Dendritic cell treated with granulocyte-macrophage colony-stimulating factor and Interleukin-4, amounts not matched to agents 40 ng/mL and 50 ng/mL, for 4 days (primary cell): Measurements from ENCODE around the gene ARID5B.

ENCODE experiments used
- H3K27ac Mint-ChIP-seq: one replicate; pipeline ENCODE4 v1.8.0; 2022; ENCODE audit warnings: mild to moderate bottlenecking, mixed read lengths
- H3K27me3 Mint-ChIP-seq: one replicate; pipeline ENCODE4 v1.8.0; 2022; ENCODE audit warnings: mild to moderate bottlenecking, mixed read lengths
- H3K36me3 Mint-ChIP-seq: one replicate; pipeline ENCODE4 v1.8.0; 2022; ENCODE audit warnings: low read depth, mixed read lengths
- H3K4me1 Mint-ChIP-seq: one replicate; pipeline ENCODE4 v1.8.0; 2022; ENCODE audit warnings: low read depth, mixed read lengths
- H3K4me3 Mint-ChIP-seq: one replicate; pipeline ENCODE4 v1.8.0; 2022; ENCODE audit warnings: mild to moderate bottlenecking, moderate library complexity, mixed read lengths
- H3K9me3 Mint-ChIP-seq: one replicate; pipeline ENCODE4 v1.8.0; 2022; ENCODE audit warnings: mixed read lengths
- intact Hi-C: fragments of 100-400 bp; cut with micrococcal nuclease; formaldehyde crosslinking; loops from one replicate; pipeline ENCODE4 v1.15.0; 2022

The ARID5B gene

GRCh38 chr10:62062028-62062427, 160.5 kb downstream of the ARID5B start:
- Mint-ChIP-seq H3K27me3 (no peaks in the 10 kb centered on the region), H3K36me3 (peaks cover 91% of the 10 kb centered on the region), H3K4me3 (no peak overlapping the region), H3K9me3 (peaks cover 6% of the 10 kb centered on the region), H3K27ac (no peak overlapping the region), H3K4me1 (peaks cover 40% of the 10 kb centered on the region)
- intact Hi-C loops: no loop called here

GRCh38 chr10:62062752-62063512, 161.4 kb downstream of the ARID5B start:
- H3K27ac Mint-ChIP-seq: no peak overlapping the region
- H3K27me3 Mint-ChIP-seq: no peaks in the 10 kb centered on the region
- peaks cover 86% of the 10 kb centered on the region for H3K36me3 Mint-ChIP-seq
- intact Hi-C loops: no loop called here
- H3K9me3 Mint-ChIP-seq: peaks cover 6% of the 10 kb centered on the region
- H3K4me1 Mint-ChIP-seq: peaks cover 34% of the 10 kb centered on the region
- H3K4me3 Mint-ChIP-seq: no peak overlapping the region

- Mint-ChIP-seq H3K27ac (no peak overlapping the region), H3K4me1 (peaks cover 30% of the 10 kb centered on the region), H3K27me3 (no peaks in the 10 kb centered on the region), H3K9me3 (peaks cover 6% of the 10 kb centered on the region), H3K4me3 (no peak overlapping the region), H3K36me3 (peaks cover 77% of the 10 kb centered on the region)
- intact Hi-C loops: no loop called here
Measured at GRCh38 chr10:62063795-62064472, 162.4 kb downstream of the ARID5B start.

DNA sequence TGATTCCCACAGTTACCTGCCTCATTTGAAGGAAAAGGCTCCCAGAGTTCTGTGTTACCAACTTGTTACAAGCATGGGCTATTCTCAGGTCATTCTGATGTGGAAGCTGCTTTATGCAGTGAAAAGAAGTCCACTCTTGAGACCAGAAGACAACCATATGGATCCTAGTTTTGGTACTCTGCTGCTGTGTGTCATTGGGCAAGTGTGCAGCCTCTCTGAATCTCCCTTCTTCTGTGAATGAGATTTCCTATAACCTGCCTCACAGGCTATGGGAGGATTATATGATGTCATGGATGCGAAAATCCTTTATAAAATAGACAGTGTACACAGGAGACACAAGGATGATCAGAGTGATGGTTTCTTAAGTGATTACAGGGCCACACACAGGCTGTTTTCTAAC, 166.1 kb downstream of the ARID5B start:
- Mint-ChIP-seq H3K4me3 (no peak overlapping the region), H3K36me3 (peaks cover 76% of the 10 kb centered on the region), H3K4me1 (peaks cover 36% of the 10 kb centered on the region)

DNA sequence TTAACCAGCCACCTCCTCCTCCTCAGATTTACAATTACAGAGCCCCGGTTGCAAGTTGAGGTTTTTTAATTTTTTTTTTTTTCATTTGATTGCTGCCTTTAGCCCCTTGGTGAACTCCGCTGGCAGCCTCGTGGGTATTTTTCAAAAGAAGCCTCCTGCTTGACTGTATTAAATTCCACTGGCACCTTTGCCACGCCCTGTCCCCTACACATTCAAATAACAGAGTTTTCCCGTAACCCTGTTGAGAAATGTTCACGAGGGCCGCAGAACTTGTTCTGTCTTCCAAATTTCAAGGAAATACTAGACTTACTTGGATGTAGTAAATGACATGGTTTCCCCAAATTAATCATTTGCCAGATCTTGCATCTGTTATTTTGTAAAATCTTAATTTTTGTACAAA, 167.0 kb downstream of the ARID5B start:
- H3K36me3 Mint-ChIP-seq: peaks cover 76% of the 10 kb centered on the region
- no peak overlapping the region for H3K4me3 Mint-ChIP-seq
- H3K27me3 Mint-ChIP-seq: no peaks in the 10 kb centered on the region
- H3K9me3 Mint-ChIP-seq: no peaks in the 10 kb centered on the region
- intact Hi-C loops: no loop called here
- H3K27ac Mint-ChIP-seq: no peak overlapping the region
- H3K4me1 Mint-ChIP-seq: peaks cover 43% of the 10 kb centered on the region

More for the DNA sequence above, 166.1 kb downstream of the ARID5B start:
- intact Hi-C loops: no loop called here
- Mint-ChIP-seq H3K9me3 (no peaks in the 10 kb centered on the region), H3K27ac (no peak overlapping the region), H3K27me3 (no peaks in the 10 kb centered on the region)

DNA sequence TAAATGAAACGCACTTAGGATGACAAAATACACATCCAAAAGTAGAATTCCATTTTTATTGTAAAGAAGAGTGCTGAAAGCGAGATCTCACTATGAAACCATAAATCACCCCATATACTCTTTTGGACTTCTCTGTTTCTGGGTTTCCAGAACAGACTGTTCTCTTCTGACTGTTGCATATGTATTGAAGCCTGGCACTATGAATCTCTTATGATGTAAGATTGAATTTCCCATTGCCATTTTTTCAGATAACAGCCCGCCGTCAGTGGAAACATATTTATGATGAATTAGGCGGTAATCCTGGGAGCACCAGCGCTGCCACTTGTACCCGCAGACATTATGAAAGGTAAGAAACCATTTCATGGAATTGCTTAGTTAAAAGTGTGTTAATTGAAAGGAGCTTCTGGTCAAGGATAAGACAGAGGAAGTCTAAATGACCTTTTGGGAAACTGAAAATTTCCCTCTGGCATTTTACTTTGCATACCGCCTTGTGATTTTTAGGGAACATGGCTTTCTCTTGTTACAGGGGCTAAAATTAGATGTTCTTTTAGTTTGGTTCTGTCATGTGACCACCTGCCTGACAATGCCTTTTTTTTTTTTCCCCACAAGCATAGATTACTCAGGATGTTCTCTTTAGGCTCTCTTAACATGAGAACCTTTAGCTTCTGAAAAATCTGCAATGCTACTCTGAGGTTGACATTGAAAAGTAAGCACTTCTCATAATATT, 168.1 kb downstream of the ARID5B start:
- peaks cover 43% of the 10 kb centered on the region for H3K4me1 Mint-ChIP-seq
- no peaks in the 10 kb centered on the region for H3K27me3 Mint-ChIP-seq
- peaks cover 75% of the 10 kb centered on the region for H3K36me3 Mint-ChIP-seq
- no peaks in the 10 kb centered on the region for H3K9me3 Mint-ChIP-seq
- peak overlapping the region; percentile 20 for H3K27ac Mint-ChIP-seq
- intact Hi-C loops: no loop called here
- H3K4me3 Mint-ChIP-seq: no peak overlapping the region

DNA sequence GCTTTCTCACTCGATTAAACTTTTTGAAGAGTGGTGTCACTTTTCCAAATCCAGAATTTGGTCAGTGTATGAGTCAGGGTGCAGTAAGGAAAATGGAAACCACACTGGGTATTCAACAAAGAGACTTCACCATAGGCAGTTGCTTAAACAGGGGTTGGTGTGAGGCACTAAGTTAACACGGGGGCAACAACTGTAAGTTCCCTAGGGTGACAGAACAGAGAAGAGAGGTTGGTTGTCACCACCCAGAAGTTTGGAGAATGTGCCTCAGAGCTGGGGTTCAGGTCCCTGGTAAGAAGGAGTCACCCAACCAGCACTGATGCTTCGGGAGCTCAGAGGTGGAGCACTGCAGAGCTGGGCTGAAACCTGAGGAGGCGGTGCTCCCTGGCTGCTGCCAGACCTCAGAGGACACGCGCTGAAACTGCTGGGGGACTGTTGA, 170.4 kb downstream of the ARID5B start:
- H3K27ac Mint-ChIP-seq: peak overlapping the region; percentile 21
- H3K4me3 Mint-ChIP-seq: no peak overlapping the region
- intact Hi-C loops: no loop called here
- H3K36me3 Mint-ChIP-seq: peaks cover 73% of the 10 kb centered on the region
- H3K9me3 Mint-ChIP-seq: no peaks in the 10 kb centered on the region
- peaks cover 36% of the 10 kb centered on the region for H3K4me1 Mint-ChIP-seq
- H3K27me3 Mint-ChIP-seq: no peaks in the 10 kb centered on the region

- Mint-ChIP-seq H3K4me1 (peaks cover 39% of the 10 kb centered on the region), H3K4me3 (no peak overlapping the region), H3K27ac (peak overlapping the region; percentile 32), H3K9me3 (no peaks in the 10 kb centered on the region), H3K27me3 (no peaks in the 10 kb centered on the region), H3K36me3 (peaks cover 76% of the 10 kb centered on the region)
- intact Hi-C loops: no loop called here
Measured at GRCh38 chr10:62072901-62073300, 171.4 kb downstream of the ARID5B start.

- H3K27me3 Mint-ChIP-seq: no peaks in the 10 kb centered on the region
- peaks cover 76% of the 10 kb centered on the region for H3K36me3 Mint-ChIP-seq
- peak overlapping the region; percentile 32 for H3K27ac Mint-ChIP-seq
- H3K4me1 Mint-ChIP-seq: peaks cover 39% of the 10 kb centered on the region
- H3K4me3 Mint-ChIP-seq: no peak overlapping the region
- H3K9me3 Mint-ChIP-seq: no peaks in the 10 kb centered on the region
- intact Hi-C loops: no loop called here
Measured at GRCh38 chr10:62073429-62073828, 171.9 kb downstream of the ARID5B start.

DNA sequence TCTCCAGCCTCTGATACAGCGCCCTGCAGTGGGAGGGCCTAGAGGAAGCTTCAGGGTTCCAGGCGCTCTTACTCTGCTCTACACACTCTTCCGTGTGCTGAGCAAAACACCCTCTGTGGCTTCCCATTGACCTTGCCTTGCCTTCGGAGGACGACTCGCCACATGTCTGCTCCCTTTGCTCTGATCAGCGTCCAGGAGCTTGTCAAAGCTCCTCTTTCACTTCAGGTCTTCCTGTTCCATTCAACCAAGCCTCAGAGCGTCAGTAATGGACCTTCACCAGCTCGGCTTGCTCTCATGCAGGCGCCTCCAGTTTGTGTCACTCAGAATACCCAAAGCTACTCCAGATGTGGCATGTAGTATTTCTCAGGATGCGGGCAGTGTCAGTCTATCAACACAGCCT, 173.9 kb downstream of the ARID5B start:
- Mint-ChIP-seq H3K9me3 (no peaks in the 10 kb centered on the region), H3K4me3 (no peak overlapping the region), H3K4me1 (peaks cover 30% of the 10 kb centered on the region), H3K27ac (no peak overlapping the region), H3K36me3 (peaks cover 74% of the 10 kb centered on the region), H3K27me3 (no peaks in the 10 kb centered on the region)
- intact Hi-C loops: no loop called here

- Mint-ChIP-seq H3K9me3 (no peaks in the 10 kb centered on the region), H3K27me3 (no peaks in the 10 kb centered on the region), H3K36me3 (peaks cover 72% of the 10 kb centered on the region), H3K4me1 (peaks cover 33% of the 10 kb centered on the region), H3K27ac (no peak overlapping the region), H3K4me3 (no peak overlapping the region)
- intact Hi-C loops: no loop called here
Measured at GRCh38 chr10:62075912-62076311, 174.4 kb downstream of the ARID5B start.

GRCh38 chr10:62076891-62077290, 175.4 kb downstream of the ARID5B start:
- intact Hi-C loops: no loop called here
- no peak overlapping the region for H3K4me3 Mint-ChIP-seq
- no peaks in the 10 kb centered on the region for H3K9me3 Mint-ChIP-seq
- peaks cover 39% of the 10 kb centered on the region for H3K4me1 Mint-ChIP-seq
- peaks cover 62% of the 10 kb centered on the region for H3K36me3 Mint-ChIP-seq
- peak overlapping the region; percentile 51 for H3K27ac Mint-ChIP-seq
- H3K27me3 Mint-ChIP-seq: no peaks in the 10 kb centered on the region

DNA sequence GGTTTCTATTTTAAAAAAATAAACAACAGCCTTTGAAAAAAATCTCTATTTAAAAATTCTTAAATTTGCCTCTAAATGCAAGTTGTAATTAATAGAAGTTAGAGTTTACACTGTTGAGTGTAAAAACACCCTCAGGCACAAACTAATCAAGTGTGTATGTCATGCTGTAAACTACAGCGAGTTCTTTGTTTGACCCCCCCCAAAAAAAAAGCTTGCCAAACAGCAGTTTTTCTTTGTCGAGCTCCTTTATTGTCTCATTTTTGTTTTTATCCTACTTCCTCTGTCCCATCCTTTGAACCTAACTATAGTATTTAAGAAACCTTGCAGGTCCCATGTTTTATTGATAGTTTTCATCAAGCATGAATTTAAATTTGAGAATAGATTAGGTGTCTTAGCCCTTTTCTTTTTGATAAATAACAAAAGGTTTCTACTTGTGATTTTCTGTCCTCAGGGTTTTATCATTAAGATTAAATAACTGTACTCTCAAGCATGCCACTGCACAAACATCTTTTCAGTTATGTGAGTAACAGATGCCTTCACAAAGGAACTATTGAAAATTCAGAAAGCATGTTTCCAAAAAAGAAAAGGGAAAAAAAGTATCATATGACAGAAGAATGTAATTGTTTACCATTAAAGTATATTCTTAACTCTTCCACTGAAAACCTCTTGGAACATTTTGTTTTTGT, 176.0 kb downstream of the ARID5B start:
- Mint-ChIP-seq H3K36me3 (peaks cover 56% of the 10 kb centered on the region), H3K9me3 (no peaks in the 10 kb centered on the region), H3K27me3 (no peaks in the 10 kb centered on the region), H3K4me1 (peaks cover 33% of the 10 kb centered on the region), H3K4me3 (no peak overlapping the region), H3K27ac (no peak overlapping the region)
- intact Hi-C loops: no loop called here
